GM12874 (cell line): ENCODE data around the gene ECHS1.

ENCODE experiments used
- CTCF ChIP-seq: IDR thresholded peaks from 2 replicates; pipeline ENCODE4 v1.5.1; 2011; ENCODE audit warnings: low read depth, mild to moderate bottlenecking, control low read depth, low read length, moderate library complexity; ENCODE audit not compliant: insufficient read depth

The ECHS1 gene

GRCh38 chr10:133394801-133395221 lies 21.7 kb upstream of the ECHS1 start:
- TF ChIP-seq CTCF: no peak

- no peak for TF ChIP-seq CTCF
Observed at GRCh38 chr10:133394064-133394663, 21.0 kb upstream of the ECHS1 start, which contains the start of gene MTG1. TSS of gene MTG1 (plus strand) at chr10:133394157. CDS start at chr10:133394221, 64 bp downstream.

GRCh38 chr10:133393401-133394063 lies 20.4 kb upstream of the ECHS1 start:
- no peak for TF ChIP-seq CTCF

- no peak for TF ChIP-seq CTCF
Observed at GRCh38 chr10:133391761-133392518, 18.8 kb upstream of the ECHS1 start.

- no peak for TF ChIP-seq CTCF
Observed at GRCh38 chr10:133391249-133391635, 18.1 kb upstream of the ECHS1 start.

- TF ChIP-seq CTCF: no peak
Observed at GRCh38 chr10:133390597-133391248, 17.6 kb upstream of the ECHS1 start.

- TF ChIP-seq CTCF: no peak
Observed at GRCh38 chr10:133388973-133389818, 16.0 kb upstream of the ECHS1 start.
